ENCODE measurements around the gene RPS6KA4.
A peak's percentile ranks its signal among the peaks of the same experiment; 100 is the strongest.

The RPS6KA4 gene

GRCh38 chr11:64348383-64349024, 10.5 kb upstream of the RPS6KA4 start:
- no peak for DNase-seq

GRCh38 chr11:64349025-64349387, 10.0 kb upstream of the RPS6KA4 start:
- no peak for DNase-seq

- DNase-seq: no peak
These were observed 9.6 kb upstream of the RPS6KA4 start for GRCh38 chr11:64349404-64349803.

- no peak for DNase-seq
These were observed 7.8 kb upstream of the RPS6KA4 start for GRCh38 chr11:64351136-64351631.

- DNase-seq: no peak
These were observed 6.6 kb upstream of the RPS6KA4 start for GRCh38 chr11:64352099-64352994.

- DNase-seq: no peak
These were observed 5.8 kb upstream of the RPS6KA4 start for GRCh38 chr11:64352995-64353714.

- DNase-seq: no peak
These were observed 5.1 kb upstream of the RPS6KA4 start for GRCh38 chr11:64353715-64354506.

GRCh38 chr11:64355078-64355940, 3.7 kb upstream of the RPS6KA4 start:
- DNase-seq: peak; percentile 84

GRCh38 chr11:64356498-64357411, 2.2 kb upstream of the RPS6KA4 start:
- peak; percentile 52 for DNase-seq

- DNase-seq: no peak
These were observed 1.5 kb upstream of the RPS6KA4 start for GRCh38 chr11:64357446-64357845.

GRCh38 chr11:64357904-64358535, 942 bp upstream of the RPS6KA4 start:
- no peak for DNase-seq

- no peak for DNase-seq
These were observed 441 bp upstream of the RPS6KA4 start for GRCh38 chr11:64358536-64358906.

GRCh38 chr11:64359712-64360445, 917 bp downstream of the RPS6KA4 start:
- DNase-seq: no peak

GRCh38 chr11:64360448-64360921, 1.5 kb downstream of the RPS6KA4 start:
- DNase-seq: no peak

- DNase-seq: no peak
These were observed 2.7 kb downstream of the RPS6KA4 start for GRCh38 chr11:64361659-64362058.

GRCh38 chr11:64362339-64362738, 3.4 kb downstream of the RPS6KA4 start:
- DNase-seq: no peak

GRCh38 chr11:64364435-64364834, 5.5 kb downstream of the RPS6KA4 start:
- DNase-seq: no peak

GRCh38 chr11:64364911-64365310, 5.9 kb downstream of the RPS6KA4 start:
- no peak for DNase-seq

GRCh38 chr11:64366751-64367150, 7.8 kb downstream of the RPS6KA4 start:
- DNase-seq: no peak

Data from fibroblast of skin of scalp (primary cell).